Measurements from ENCODE around the gene GASK1A.
A peak's percentile ranks its signal among the peaks of the same experiment; 100 is the strongest.

Gene GASK1A

GRCh38 chr3:42979044-42979972 lies at the start of gene GASK1A:
Gene GASK1A (plus strand): TSS chr3:42979311. CDS start chr3:42979643, 332 bp downstream.
- 0 out of 2 replicates have a peak within 1 kb of the TSS, but pooled peaks have one; percentile 2 for H3K4me3 ChIP-seq (ENCODE audit: low read depth, low read length)
- TF ChIP-seq CTCF (IDR thresholded peaks at IDR 0.05; ENCODE audit: low read depth, low read length) = no peak

- TF ChIP-seq CTCF (IDR thresholded peaks at IDR 0.05; ENCODE audit: low read depth, low read length) = no peak
- H3K4me3 ChIP-seq (ENCODE audit: low read depth, low read length) = no peak overlapping the region
Measured at GRCh38 chr3:42934111-42934510, 45.0 kb upstream of the GASK1A start.

- H3K4me3 ChIP-seq (ENCODE audit: low read depth, low read length) = no peak overlapping the region
- no peak for TF ChIP-seq CTCF (IDR thresholded peaks at IDR 0.05; ENCODE audit: low read depth, low read length)
Measured at GRCh38 chr3:42934910-42935309, 44.2 kb upstream of the GASK1A start.

- no peak overlapping the region for H3K4me3 ChIP-seq (ENCODE audit: low read depth, low read length)
- TF ChIP-seq CTCF (IDR thresholded peaks at IDR 0.05; ENCODE audit: low read depth, low read length) = no peak
Measured at GRCh38 chr3:42935472-42935871, 43.6 kb upstream of the GASK1A start.

GRCh38 chr3:42936157-42936981 lies 42.7 kb upstream of the GASK1A start:
- H3K4me3 ChIP-seq (ENCODE audit: low read depth, low read length) = no peak overlapping the region
- no peak for TF ChIP-seq CTCF (IDR thresholded peaks at IDR 0.05; ENCODE audit: low read depth, low read length)

GRCh38 chr3:42937334-42937733 lies 41.8 kb upstream of the GASK1A start:
- no peak for TF ChIP-seq CTCF (IDR thresholded peaks at IDR 0.05; ENCODE audit: low read depth, low read length)
- H3K4me3 ChIP-seq (ENCODE audit: low read depth, low read length) = no peak overlapping the region

Data from WI38 (cell line).